ENCODE results near the gene DPM1. TPM values are rescaled to one million over a fixed set of nuclear protein-coding genes. Genes with fewer than 3 reads are reported as not detected.

DPM1 gene
- total RNA-seq, 4 donors from 2014 or later: 40.6 to 73.7 (median 48.6) TPM

GRCh38 chr20:50916934-50917333 lies 41.4 kb downstream of the DPM1 start:
- no peak for TF ChIP-seq CTCF (IDR thresholded peaks at IDR 0.05; ENCODE audit: low read depth)

- TF ChIP-seq CTCF (IDR thresholded peaks at IDR 0.05; ENCODE audit: low read depth): no peak
These were observed 42.1 kb downstream of the DPM1 start for GRCh38 chr20:50916257-50916656.

DNA sequence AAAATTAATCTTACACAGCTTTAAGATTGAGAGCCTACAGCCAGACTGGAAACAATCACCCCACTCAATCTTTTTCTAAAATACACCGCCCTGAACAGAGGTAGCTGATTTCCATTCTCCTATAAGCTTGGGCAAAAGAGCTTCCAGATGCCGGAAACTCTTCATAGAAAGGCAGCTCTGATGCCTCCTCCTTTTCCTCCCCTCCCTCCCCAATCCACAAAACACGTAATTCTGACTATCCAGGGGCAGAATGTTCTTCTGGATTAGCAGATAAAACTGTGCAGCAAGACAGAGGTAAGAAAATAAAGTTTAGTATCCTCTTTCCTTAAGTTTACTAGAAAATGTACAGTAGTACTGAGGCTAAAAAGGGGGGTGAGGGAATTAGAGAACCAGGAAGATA lies 42.9 kb downstream of the DPM1 start:
- TF ChIP-seq CTCF (IDR thresholded peaks at IDR 0.05; ENCODE audit: low read depth): no peak

- no peak for TF ChIP-seq CTCF (IDR thresholded peaks at IDR 0.05; ENCODE audit: low read depth)
These were observed 44.5 kb downstream of the DPM1 start for GRCh38 chr20:50913690-50914375.

- no peak for TF ChIP-seq CTCF (IDR thresholded peaks at IDR 0.05; ENCODE audit: low read depth)
These were observed 46.6 kb downstream of the DPM1 start for GRCh38 chr20:50911716-50912115.

DNA sequence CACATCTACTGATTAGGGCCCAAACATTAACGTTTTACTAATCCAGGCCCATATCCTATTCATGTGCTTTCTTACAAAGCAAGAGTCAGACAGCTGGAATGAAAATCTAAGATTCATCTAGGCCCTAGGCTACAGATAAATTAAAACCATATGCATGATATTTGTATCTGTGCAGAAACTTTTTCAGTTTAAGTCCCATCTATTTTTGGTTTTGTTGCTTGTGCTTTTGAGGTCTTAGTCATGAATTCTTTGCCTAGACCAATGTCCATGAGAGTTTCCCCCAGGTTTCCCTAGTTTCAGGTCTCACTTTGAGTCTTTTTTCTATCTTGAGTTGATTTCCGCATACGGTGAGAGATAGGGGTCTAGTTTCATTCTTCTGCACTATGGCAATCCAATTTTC lies 47.3 kb downstream of the DPM1 start:
- no peak for TF ChIP-seq CTCF (IDR thresholded peaks at IDR 0.05; ENCODE audit: low read depth)

- no peak for TF ChIP-seq CTCF (IDR thresholded peaks at IDR 0.05; ENCODE audit: low read depth)
These were observed 48.9 kb downstream of the DPM1 start for GRCh38 chr20:50909413-50909812.
